H1 (cell line): Measurements from ENCODE around the gene PLG. TPM values are rescaled to one million over a fixed set of nuclear protein-coding genes. Genes with fewer than 3 reads are reported as not detected.

Experiments
- CHD2 ChIP-seq: IDR thresholded peaks from 2 replicates; pipeline ENCODE4 v1.6.1; 2012; ENCODE audit warnings: low read length, improper control_type of control experiment
- CTBP2 ChIP-seq: IDR thresholded peaks from 2 replicates; pipeline ENCODE4 v1.7.0; 2011; ENCODE audit warnings: borderline replicate concordance, mild to moderate bottlenecking, moderate library complexity, mixed read lengths, low read length; ENCODE audit not compliant: insufficient read depth, insufficient read length
- EGR1 ChIP-seq: IDR thresholded peaks from 2 replicates; pipeline ENCODE4 v1.6.1; 2011; ENCODE audit warnings: low read depth, low read length, borderline replicate concordance
- GABPA ChIP-seq: IDR thresholded peaks from 2 replicates; pipeline ENCODE4 v1.6.1; 2011; ENCODE audit warnings: mild to moderate bottlenecking, low read length, moderate library complexity, borderline replicate concordance; ENCODE audit not compliant: insufficient read depth
- GTF2F1 ChIP-seq: IDR thresholded peaks from 2 replicates; pipeline ENCODE4 v1.6.1; 2012; ENCODE audit warnings: low read depth, low read length, improper control_type of control experiment, borderline replicate concordance
- JUND ChIP-seq: IDR thresholded peaks from 2 replicates; pipeline ENCODE4 v1.6.1; 2011; ENCODE audit warnings: mild to moderate bottlenecking, improper control_type of control experiment, low read length
- KDM1A ChIP-seq: fragments of 200-600, 300-600 bp; sonication (generic); IDR thresholded peaks from 2 replicates; pipeline ENCODE4 v1.7.1; 2016; ENCODE audit warnings: mild to moderate bottlenecking, low read length, borderline replicate concordance
- KDM4A ChIP-seq: IDR thresholded peaks from one replicate; pipeline ENCODE4 v1.7.1; 2012; ENCODE audit warnings: low read depth, mild to moderate bottlenecking, moderate library complexity, low read length, inconsistent platforms; ENCODE audit not compliant: severe bottlenecking
- NRF1 ChIP-seq: IDR thresholded peaks from 2 replicates; pipeline ENCODE4 v1.6.1; 2011; ENCODE audit warnings: mild to moderate bottlenecking, low read depth, low read length, improper control_type of control experiment
- POLR2A ChIP-seq, 2 experiments: IDR thresholded peaks; 1 replicate in 1 of 2; 2 replicates in 1 of 2; pipeline ENCODE4 v1.6.1; 2011; ENCODE audit warnings: low read depth in 2 of 2, low read length in 2 of 2, mild to moderate bottlenecking in 2 of 2; ENCODE audit errors: control extremely low read depth in 1 of 2
- SRF ChIP-seq: IDR thresholded peaks from 2 replicates; pipeline ENCODE4 v1.6.1; 2011; ENCODE audit warnings: mild to moderate bottlenecking, low read depth, low read length, moderate library complexity
- TEAD4 ChIP-seq: IDR thresholded peaks from 2 replicates; pipeline ENCODE4 v1.6.1; 2012; ENCODE audit warnings: low read depth, low read length, inconsistent platforms, mixed read lengths
- polyA plus RNA-seq, 7 experiments: library from polyadenylated mRNA; depleted of rRNA in 3 of 7; stranded (reverse) in 5 of 7; unstranded in 2 of 7; fragments of >200 nt in 5 of 7; fragments of 200-250 nt in 2 of 7; gene quantifications; 1 replicate in 5 of 7; 2 replicates in 1 of 7; 4 replicates in 1 of 7; pipeline versions ENCODE4 v1.2.1 to v1.2.3, GENCODE V29; 2011 to 2013; ENCODE audit warnings: missing spikeins in 2 of 7, mixed read lengths in 2 of 7
- total RNA-seq: library from RNA; stranded (reverse); fragmentation: NEBNext Ultra II Directional; extraction: Animal tissue kit (Norgen Biotek cat#: 25700); gene quantifications from 2 replicates; pipeline ENCODE4 v1.2.1, GENCODE V29; 2021
- TF ChIP-seq, protein P1 (sequence below): fragments of 300-600 bp; sonication (generic); IDR thresholded peaks from 2 replicates; pipeline ENCODE4 v1.7.1; 2012; ENCODE audit warnings: low read length, moderate library complexity, mild to moderate bottlenecking, inconsistent platforms; ENCODE audit not compliant: insufficient replicate concordance

Gene PLG
- total and polyA plus RNA-seq, 2 of the 8 experiments (the other 6 are each of a cell fraction or from before 2014, with no cell fraction given), result not detected

DNA sequence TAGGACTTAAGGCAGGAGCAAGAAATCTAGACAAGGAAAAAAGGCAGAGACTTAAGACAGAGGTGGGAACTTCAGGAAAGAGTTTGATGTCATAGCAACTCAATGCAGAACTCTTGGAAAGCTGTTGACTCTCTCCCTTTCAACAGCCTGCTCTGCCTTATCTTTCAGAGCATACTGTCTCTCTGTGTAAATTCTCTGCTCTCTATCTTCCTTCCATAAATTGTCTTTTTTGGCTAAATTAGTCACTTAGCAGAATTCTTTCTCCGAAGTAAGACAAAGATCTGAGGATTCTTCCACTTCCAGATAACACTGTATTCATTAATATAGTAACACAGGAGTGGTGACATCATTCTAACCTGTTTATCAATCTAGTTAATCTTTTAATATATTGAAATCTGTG lies 80.2 kb downstream of the PLG start (continued):
- TF ChIP-seq, protein P1, sequence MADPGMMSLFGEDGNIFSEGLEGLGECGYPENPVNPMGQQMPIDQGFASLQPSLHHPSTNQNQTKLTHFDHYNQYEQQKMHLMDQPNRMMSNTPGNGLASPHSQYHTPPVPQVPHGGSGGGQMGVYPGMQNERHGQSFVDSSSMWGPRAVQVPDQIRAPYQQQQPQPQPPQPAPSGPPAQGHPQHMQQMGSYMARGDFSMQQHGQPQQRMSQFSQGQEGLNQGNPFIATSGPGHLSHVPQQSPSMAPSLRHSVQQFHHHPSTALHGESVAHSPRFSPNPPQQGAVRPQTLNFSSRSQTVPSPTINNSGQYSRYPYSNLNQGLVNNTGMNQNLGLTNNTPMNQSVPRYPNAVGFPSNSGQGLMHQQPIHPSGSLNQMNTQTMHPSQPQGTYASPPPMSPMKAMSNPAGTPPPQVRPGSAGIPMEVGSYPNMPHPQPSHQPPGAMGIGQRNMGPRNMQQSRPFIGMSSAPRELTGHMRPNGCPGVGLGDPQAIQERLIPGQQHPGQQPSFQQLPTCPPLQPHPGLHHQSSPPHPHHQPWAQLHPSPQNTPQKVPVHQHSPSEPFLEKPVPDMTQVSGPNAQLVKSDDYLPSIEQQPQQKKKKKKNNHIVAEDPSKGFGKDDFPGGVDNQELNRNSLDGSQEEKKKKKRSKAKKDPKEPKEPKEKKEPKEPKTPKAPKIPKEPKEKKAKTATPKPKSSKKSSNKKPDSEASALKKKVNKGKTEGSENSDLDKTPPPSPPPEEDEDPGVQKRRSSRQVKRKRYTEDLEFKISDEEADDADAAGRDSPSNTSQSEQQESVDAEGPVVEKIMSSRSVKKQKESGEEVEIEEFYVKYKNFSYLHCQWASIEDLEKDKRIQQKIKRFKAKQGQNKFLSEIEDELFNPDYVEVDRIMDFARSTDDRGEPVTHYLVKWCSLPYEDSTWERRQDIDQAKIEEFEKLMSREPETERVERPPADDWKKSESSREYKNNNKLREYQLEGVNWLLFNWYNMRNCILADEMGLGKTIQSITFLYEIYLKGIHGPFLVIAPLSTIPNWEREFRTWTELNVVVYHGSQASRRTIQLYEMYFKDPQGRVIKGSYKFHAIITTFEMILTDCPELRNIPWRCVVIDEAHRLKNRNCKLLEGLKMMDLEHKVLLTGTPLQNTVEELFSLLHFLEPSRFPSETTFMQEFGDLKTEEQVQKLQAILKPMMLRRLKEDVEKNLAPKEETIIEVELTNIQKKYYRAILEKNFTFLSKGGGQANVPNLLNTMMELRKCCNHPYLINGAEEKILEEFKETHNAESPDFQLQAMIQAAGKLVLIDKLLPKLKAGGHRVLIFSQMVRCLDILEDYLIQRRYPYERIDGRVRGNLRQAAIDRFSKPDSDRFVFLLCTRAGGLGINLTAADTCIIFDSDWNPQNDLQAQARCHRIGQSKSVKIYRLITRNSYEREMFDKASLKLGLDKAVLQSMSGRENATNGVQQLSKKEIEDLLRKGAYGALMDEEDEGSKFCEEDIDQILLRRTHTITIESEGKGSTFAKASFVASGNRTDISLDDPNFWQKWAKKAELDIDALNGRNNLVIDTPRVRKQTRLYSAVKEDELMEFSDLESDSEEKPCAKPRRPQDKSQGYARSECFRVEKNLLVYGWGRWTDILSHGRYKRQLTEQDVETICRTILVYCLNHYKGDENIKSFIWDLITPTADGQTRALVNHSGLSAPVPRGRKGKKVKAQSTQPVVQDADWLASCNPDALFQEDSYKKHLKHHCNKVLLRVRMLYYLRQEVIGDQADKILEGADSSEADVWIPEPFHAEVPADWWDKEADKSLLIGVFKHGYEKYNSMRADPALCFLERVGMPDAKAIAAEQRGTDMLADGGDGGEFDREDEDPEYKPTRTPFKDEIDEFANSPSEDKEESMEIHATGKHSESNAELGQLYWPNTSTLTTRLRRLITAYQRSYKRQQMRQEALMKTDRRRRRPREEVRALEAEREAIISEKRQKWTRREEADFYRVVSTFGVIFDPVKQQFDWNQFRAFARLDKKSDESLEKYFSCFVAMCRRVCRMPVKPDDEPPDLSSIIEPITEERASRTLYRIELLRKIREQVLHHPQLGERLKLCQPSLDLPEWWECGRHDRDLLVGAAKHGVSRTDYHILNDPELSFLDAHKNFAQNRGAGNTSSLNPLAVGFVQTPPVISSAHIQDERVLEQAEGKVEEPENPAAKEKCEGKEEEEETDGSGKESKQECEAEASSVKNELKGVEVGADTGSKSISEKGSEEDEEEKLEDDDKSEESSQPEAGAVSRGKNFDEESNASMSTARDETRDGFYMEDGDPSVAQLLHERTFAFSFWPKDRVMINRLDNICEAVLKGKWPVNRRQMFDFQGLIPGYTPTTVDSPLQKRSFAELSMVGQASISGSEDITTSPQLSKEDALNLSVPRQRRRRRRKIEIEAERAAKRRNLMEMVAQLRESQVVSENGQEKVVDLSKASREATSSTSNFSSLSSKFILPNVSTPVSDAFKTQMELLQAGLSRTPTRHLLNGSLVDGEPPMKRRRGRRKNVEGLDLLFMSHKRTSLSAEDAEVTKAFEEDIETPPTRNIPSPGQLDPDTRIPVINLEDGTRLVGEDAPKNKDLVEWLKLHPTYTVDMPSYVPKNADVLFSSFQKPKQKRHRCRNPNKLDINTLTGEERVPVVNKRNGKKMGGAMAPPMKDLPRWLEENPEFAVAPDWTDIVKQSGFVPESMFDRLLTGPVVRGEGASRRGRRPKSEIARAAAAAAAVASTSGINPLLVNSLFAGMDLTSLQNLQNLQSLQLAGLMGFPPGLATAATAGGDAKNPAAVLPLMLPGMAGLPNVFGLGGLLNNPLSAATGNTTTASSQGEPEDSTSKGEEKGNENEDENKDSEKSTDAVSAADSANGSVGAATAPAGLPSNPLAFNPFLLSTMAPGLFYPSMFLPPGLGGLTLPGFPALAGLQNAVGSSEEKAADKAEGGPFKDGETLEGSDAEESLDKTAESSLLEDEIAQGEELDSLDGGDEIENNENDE, result no peak
- no peak for TF ChIP-seq SRF
- no peak for TF ChIP-seq TEAD4
- TF ChIP-seq GABPA, result no peak
- TF ChIP-seq KDM1A, result no peak
- no peak for TF ChIP-seq GTF2F1
- TF ChIP-seq POLR2A (IDR thresholded peaks at IDR 0.05; ENCODE audit: control extremely low read depth in 1 of 2, low read depth in 2 of 2, low read length in 2 of 2), result no peak
- no peak for TF ChIP-seq EGR1
- TF ChIP-seq JUND, result no peak
- no peak for TF ChIP-seq CHD2
- TF ChIP-seq KDM4A, result no peak
- TF ChIP-seq CTBP2, result no peak
- no peak for TF ChIP-seq NRF1
